H1 (cell line): ENCODE data around the gene MRPL40. TPM values are rescaled to one million over a fixed set of nuclear protein-coding genes. Genes with fewer than 3 reads are reported as not detected.

Experiments
- CTCF ChIA-PET: fragments of 300-600 bp; sonication (Branson Sonifier 250); formaldehyde crosslinking; loops from one replicate; lab custom pipeline; 2021; ENCODE audit not compliant: partially characterized antibody; lab: Charles Lee
- POLR2A ChIA-PET: fragments of 300-600 bp; sonication (Branson Sonifier 250); formaldehyde crosslinking; loops from one replicate; lab custom pipeline; 2021; ENCODE audit warnings: inconsistent platforms; ENCODE audit not compliant: partially characterized antibody; lab: Charles Lee
- DNase-seq, 2 experiments: peaks; one replicate each; pipeline versions ENCODE4 v3.0.0 to v3.0.0-alpha.2; 2010 to 2022; ENCODE audit warnings: low spot score in 2 of 2, low read depth in 1 of 2, mixed read lengths in 1 of 2
- FAIRE-seq: peaks from 2 replicates; lab custom pipeline; 2011; peaks lifted over from hg19 to GRCh38; lab: Jason Lieb, UNC
- H2AFZ ChIP-seq: 2 replicates; pipeline ENCODE4 v1.8.1; 2012; ENCODE audit warnings: low read length, inconsistent platforms
- H2AK5ac ChIP-seq: 2 replicates; pipeline ENCODE4 v1.6.1; 2013; ENCODE audit warnings: low read depth, low read length
- H2BK120ac ChIP-seq: replicated peaks from 2 replicates; pipeline ENCODE3; 2013; ENCODE audit warnings: low read depth, low read length, inconsistent platforms
- H2BK12ac ChIP-seq: 2 replicates; pipeline ENCODE4 v1.6.1; 2013; ENCODE audit warnings: low read depth, low read length
- H2BK15ac ChIP-seq: 2 replicates; pipeline ENCODE4 v1.6.1; 2013; ENCODE audit warnings: low read length
- H2BK20ac ChIP-seq: 2 replicates; pipeline ENCODE4 v1.6.1; 2013; ENCODE audit warnings: low read length
- H2BK5ac ChIP-seq: 2 replicates; pipeline ENCODE4 v1.6.1; 2013; ENCODE audit warnings: low read depth, low read length
- H3K14ac ChIP-seq: 2 replicates; pipeline ENCODE4 v1.6.1; 2013; ENCODE audit warnings: inconsistent platforms; ENCODE audit not compliant: insufficient read length
- H3K18ac ChIP-seq: 2 replicates; pipeline ENCODE4 v1.6.1; 2013; ENCODE audit warnings: low read length; ENCODE audit errors: extremely low read depth
- H3K23ac ChIP-seq: 2 replicates; pipeline ENCODE4 v1.6.1; 2013; ENCODE audit warnings: inconsistent platforms; ENCODE audit not compliant: insufficient read length
- H3K23me2 ChIP-seq: 2 replicates; pipeline ENCODE4 v1.6.1; 2013; ENCODE audit warnings: low read depth, low read length
- H3K27ac ChIP-seq: 2 replicates; pipeline ENCODE4 v1.6.1; 2011; ENCODE audit warnings: low read depth, low read length, inconsistent platforms
- H3K27me3 ChIP-seq, 4 experiments: replicated peaks in 1 of 4; 1 replicate in 1 of 4; 2 replicates in 3 of 4; pipeline versions ENCODE4 v1.6.1 to v1.8.1; 2011 to 2013; ENCODE audit warnings: low read length in 3 of 4, mild to moderate bottlenecking in 3 of 4, inconsistent platforms in 2 of 4, mixed read lengths in 2 of 4, moderate library complexity in 1 of 4; ENCODE audit not compliant: control insufficient read depth in 3 of 4, insufficient read depth in 3 of 4; ENCODE audit errors: extremely low read depth in 1 of 4
- H3K36me3 ChIP-seq, 4 experiments: 2 replicates each; pipeline versions ENCODE4 v1.6.1 to v1.8.1; 2011 to 2013; ENCODE audit warnings: mild to moderate bottlenecking in 4 of 4, low read length in 3 of 4, moderate library complexity in 2 of 4, control low read depth in 1 of 4, inconsistent platforms in 1 of 4; ENCODE audit not compliant: insufficient read depth in 4 of 4, control insufficient read depth in 2 of 4
- H3K4ac ChIP-seq: replicated peaks from 2 replicates; pipeline ENCODE3; 2013; ENCODE audit warnings: low read length, low read depth, mixed read lengths, inconsistent platforms; ENCODE audit not compliant: insufficient read length
- H3K4me1 ChIP-seq, 4 experiments: replicated peaks in 1 of 4; 1 replicate in 1 of 4; 2 replicates in 3 of 4; pipeline versions ENCODE4 v1.6.1 to v1.8.1; 2011 to 2013; ENCODE audit warnings: low read length in 3 of 4, inconsistent platforms in 2 of 4, mixed read lengths in 1 of 4; ENCODE audit not compliant: insufficient read depth in 4 of 4, control insufficient read depth in 3 of 4
- H3K4me2 ChIP-seq, 2 experiments: 2 replicates each; pipeline versions ENCODE4 v1.6.1 to v1.8.1; 2011 to 2013; ENCODE audit warnings: low read depth in 2 of 2, low read length in 2 of 2, control low read depth in 1 of 2, inconsistent platforms in 1 of 2, mild to moderate bottlenecking in 1 of 2; ENCODE audit not compliant: insufficient read depth in 1 of 2
- H3K4me3 ChIP-seq, 4 experiments: fragments of 200-600, 300-600 bp in 1 of 4; sonication (generic), shearing (Covaris generic), sonication (Bioruptor Twin) in 1 of 4; 2 replicates each; pipeline versions ENCODE4 v1.5.1 to v1.8.1; 2011 to 2016; ENCODE audit warnings: low read length in 4 of 4, low read depth in 3 of 4, control low read depth in 2 of 4, inconsistent platforms in 2 of 4, mild to moderate bottlenecking in 2 of 4, mixed read lengths in 1 of 4, moderate library complexity in 1 of 4; ENCODE audit not compliant: insufficient read depth in 2 of 4; ENCODE audit errors: extremely low read depth in 1 of 4
- H3K56ac ChIP-seq: replicated peaks from 2 replicates; pipeline ENCODE3; 2013; ENCODE audit warnings: low read depth, mild to moderate bottlenecking, mixed read lengths, low read length, inconsistent platforms; ENCODE audit not compliant: insufficient read length
- H3K79me1 ChIP-seq: 2 replicates; pipeline ENCODE4 v1.6.1; 2013; ENCODE audit warnings: low read depth, low read length, control low read depth
- H3K79me2 ChIP-seq, 2 experiments: 2 replicates each; pipeline versions ENCODE4 v1.6.1 to v1.8.1; 2012 to 2013; ENCODE audit warnings: low read length in 2 of 2, mild to moderate bottlenecking in 2 of 2, inconsistent platforms in 1 of 2; ENCODE audit not compliant: insufficient read depth in 2 of 2, control insufficient read depth in 1 of 2
- H3K9ac ChIP-seq, 4 experiments: replicated peaks in 1 of 4; 1 replicate in 1 of 4; 2 replicates in 3 of 4; pipeline versions ENCODE4 v1.6.1 to v1.8.1; 2011 to 2013; ENCODE audit warnings: low read depth in 3 of 4, low read length in 3 of 4, control low read depth in 2 of 4, mild to moderate bottlenecking in 2 of 4, moderate library complexity in 2 of 4, inconsistent platforms in 1 of 4; ENCODE audit errors: extremely low read depth in 1 of 4
- H3K9me3 ChIP-seq, 2 experiments: 2 replicates each; pipeline versions ENCODE4 v1.6.1 to v1.8.1; 2012 to 2013; ENCODE audit warnings: mild to moderate bottlenecking in 2 of 2, moderate library complexity in 2 of 2, control low read depth in 1 of 2, inconsistent platforms in 1 of 2, low read depth in 1 of 2, low read length in 1 of 2, mixed read lengths in 1 of 2; ENCODE audit not compliant: insufficient read depth in 2 of 2
- H4K20me1 ChIP-seq, 2 experiments: replicated peaks in 1 of 2; 2 replicates each; pipeline versions ENCODE3 to v1.8.1; 2011 to 2013; ENCODE audit warnings: inconsistent platforms in 2 of 2, low read length in 2 of 2, mild to moderate bottlenecking in 1 of 2; ENCODE audit not compliant: insufficient read depth in 2 of 2, control insufficient read depth in 1 of 2
- H4K5ac ChIP-seq: 2 replicates; pipeline ENCODE4 v1.6.1; 2013; ENCODE audit warnings: low read length, low read depth, mixed read lengths, inconsistent platforms; ENCODE audit not compliant: insufficient read length
- H4K8ac ChIP-seq: 2 replicates; pipeline ENCODE4 v1.8.0; 2013; ENCODE audit warnings: mild to moderate bottlenecking, moderate library complexity, low read length, inconsistent platforms; ENCODE audit not compliant: insufficient read depth; ENCODE audit errors: extremely low read depth
- H4K91ac ChIP-seq: replicated peaks from 2 replicates; pipeline ENCODE3; 2013; ENCODE audit warnings: low read length, mixed read lengths, inconsistent platforms; ENCODE audit not compliant: insufficient read length
- CREB1 ChIP-seq: IDR thresholded peaks from 2 replicates; pipeline ENCODE4 v1.6.1; 2012; ENCODE audit warnings: inconsistent platforms
- CTBP2 ChIP-seq: IDR thresholded peaks from 2 replicates; pipeline ENCODE4 v1.7.0; 2011; ENCODE audit warnings: borderline replicate concordance, mild to moderate bottlenecking, moderate library complexity, mixed read lengths, low read length; ENCODE audit not compliant: insufficient read depth, insufficient read length
- MAFK ChIP-seq: IDR thresholded peaks from 2 replicates; pipeline ENCODE4 v1.6.1; 2012; ENCODE audit warnings: low read depth, mild to moderate bottlenecking, improper control_type of control experiment, low read length
- POLR2AphosphoS5 ChIP-seq: IDR thresholded peaks from 2 replicates; pipeline ENCODE4 v1.6.1; 2011; ENCODE audit warnings: low read depth, low read length
- POU5F1 ChIP-seq: IDR thresholded peaks from 2 replicates; pipeline ENCODE4 v1.6.1; 2011; ENCODE audit warnings: low read depth, mild to moderate bottlenecking, low read length, moderate library complexity
- TCF12 ChIP-seq: IDR thresholded peaks from 2 replicates; pipeline ENCODE4 v1.6.1; 2011; ENCODE audit warnings: low read depth, mild to moderate bottlenecking, low read length
- TEAD4 ChIP-seq: IDR thresholded peaks from 2 replicates; pipeline ENCODE4 v1.6.1; 2012; ENCODE audit warnings: low read depth, low read length, inconsistent platforms, mixed read lengths
- WGBS, 2 experiments: shearing (Covaris generic) in 1 of 2; methylation state at CpG; one replicate each; pipeline versions ENCODE4 v1.1.6 to v1.1.7; 2013 to 2015; ENCODE audit warnings: low lambda C conversion rate in 2 of 2, mixed read lengths in 2 of 2, inconsistent platforms in 1 of 2, low coverage in 1 of 2, missing lambda C conversion rate in 1 of 2; ENCODE audit not compliant: insufficient replicate concordance in 2 of 2, insufficient coverage in 1 of 2, insufficient read length in 1 of 2; ENCODE audit errors: extremely low coverage in 1 of 2, missing lambda C conversion rate in 1 of 2; 5-methylcytosine and 5-hydroxymethylcytosine counted together
- polyA plus RNA-seq, 7 experiments: library from polyadenylated mRNA; depleted of rRNA in 3 of 7; stranded (reverse) in 5 of 7; unstranded in 2 of 7; fragments of >200 nt in 5 of 7; fragments of 200-250 nt in 2 of 7; gene quantifications; 1 replicate in 5 of 7; 2 replicates in 1 of 7; 4 replicates in 1 of 7; pipeline versions ENCODE4 v1.2.1 to v1.2.3, GENCODE V29; 2011 to 2013; ENCODE audit warnings: missing spikeins in 2 of 7, mixed read lengths in 2 of 7
- total RNA-seq: library from RNA; stranded (reverse); fragmentation: NEBNext Ultra II Directional; extraction: Animal tissue kit (Norgen Biotek cat#: 25700); gene quantifications from 2 replicates; pipeline ENCODE4 v1.2.1, GENCODE V29; 2021
- TF ChIP-seq, protein P1 (sequence below), 3 experiments: IDR thresholded peaks; 1 replicate in 2 of 3; 2 replicates in 1 of 3; pipeline versions ENCODE4 v1.5.1 to v1.6.1; 2011; ENCODE audit warnings: low read length in 3 of 3, mild to moderate bottlenecking in 3 of 3, inconsistent platforms in 2 of 3, low read depth in 1 of 3, moderate library complexity in 1 of 3; ENCODE audit not compliant: insufficient read depth in 1 of 3; ENCODE audit errors: control extremely low read depth in 1 of 3
- TF ChIP-seq, protein P2 (sequence below): IDR thresholded peaks from 2 replicates; pipeline ENCODE4 v1.6.1; 2011; ENCODE audit warnings: low read depth, mild to moderate bottlenecking, low read length; ENCODE audit not compliant: insufficient read depth

MRPL40 gene
- total and polyA plus RNA-seq, 2 of the 8 experiments (the other 6 are each of a cell fraction or from before 2014, with no cell fraction given), result 12.4 to 14.5 TPM

DNA sequence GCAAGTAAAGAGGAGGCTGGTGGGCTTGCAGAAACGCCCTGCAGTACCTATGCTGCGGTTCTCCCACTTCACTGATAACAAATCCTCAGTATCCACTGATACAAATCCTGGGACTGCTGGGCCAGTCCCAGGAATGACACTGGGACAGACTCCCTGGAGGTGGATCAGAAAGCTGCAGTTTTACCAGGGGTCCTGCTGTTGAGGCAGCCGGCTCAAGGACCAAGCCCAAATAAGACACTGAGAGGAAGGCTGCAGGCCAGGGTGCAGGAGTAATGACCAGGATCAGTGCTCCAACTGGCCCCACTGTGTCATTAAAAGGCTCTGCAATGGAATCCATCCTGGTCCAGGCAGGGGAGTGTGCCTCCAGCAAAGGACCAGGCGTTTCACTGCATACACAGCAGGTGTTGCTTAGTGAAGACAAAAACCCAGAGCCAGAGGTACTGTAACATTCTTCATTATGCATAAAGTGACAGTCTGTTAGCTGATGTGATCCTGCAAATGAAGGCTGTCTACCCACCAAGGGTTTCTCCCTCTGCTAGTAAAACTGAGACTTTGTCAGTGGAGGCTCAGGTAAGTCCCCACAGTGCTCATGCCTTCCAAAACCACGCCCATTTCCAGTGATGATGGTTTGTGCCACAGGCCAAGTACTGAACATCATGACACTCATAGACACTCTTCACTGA lies 16.5 kb downstream of the MRPL40 start:
- Histone ChIP-seq H3K79me2 (peaks cover 3 to 29% of the 10 kb centered on the region in 2 experiments; a peak in 3 of 4 replicates), H3K23ac (no peak overlapping the region), H2BK15ac (no peak overlapping the region), H3K27me3 (no peaks in the 10 kb centered on the region; a peak in 2 of 7 replicates), H2AK5ac (no peak overlapping the region), H3K18ac (no peak overlapping the region), H3K79me1 (peaks cover 4% of the 10 kb centered on the region; the same call in 1 of the 2 replicates), H3K23me2 (peaks cover 7% of the 10 kb centered on the region; the same call in 1 of the 2 replicates), H3K9ac (no peak overlapping the region; a peak in 1 of 7 replicates), H2BK5ac (no peak overlapping the region; the same call in 1 of the 2 replicates), H2BK120ac (no peak overlapping the region), H3K9me3 (no peaks in the 10 kb centered on the region), H4K8ac (no peak overlapping the region), H4K91ac (no peak overlapping the region), H3K27ac (no peak overlapping the region), H3K36me3 (peaks cover 4 to 28% (median 19%) of the 10 kb centered on the region in 4 experiments), H2BK20ac (no peak overlapping the region), H3K4me3 (peak overlapping the region; percentile 76 to 96 (median 92); a peak in 6 of 8 replicates), H3K4ac (no peak overlapping the region), H3K4me1 (peaks cover 0 to 8% (median 3%) of the 10 kb centered on the region in 4 experiments; a peak in 2 of 7 replicates), H4K5ac (no peak overlapping the region), H3K4me2 (peak overlapping the region; percentile 85 to 99), H2BK12ac (no peak overlapping the region), H2AFZ (no peak overlapping the region), H3K56ac (no peak overlapping the region), H4K20me1 (peaks cover 18 to 28% of the 10 kb centered on the region in 2 experiments), H3K14ac (no peak overlapping the region)
- FAIRE-seq, result no peak
- WGBS, 2 experiments, result 81% methylated on average over 5 of the region's 5 CpGs; no CpG with 5 or more reads in 1 of the 2 experiments
- no peak for DNase-seq
- ChIA-PET POLR2A (interaction anchor here (1.2 to 6.7 kb wide), 5 partner anchors 9 to 35 kb away, joined by 3 to 127 read pairs (median 5); partner anchors contain the start of genes HIRA and MRPL40), CTCF (interaction anchor here (1.8 kb wide), 1 partner anchor 181 kb away, joined by 4 read pairs; no protein-coding TSS in a partner anchor)
- TF ChIP-seq, protein P1, sequence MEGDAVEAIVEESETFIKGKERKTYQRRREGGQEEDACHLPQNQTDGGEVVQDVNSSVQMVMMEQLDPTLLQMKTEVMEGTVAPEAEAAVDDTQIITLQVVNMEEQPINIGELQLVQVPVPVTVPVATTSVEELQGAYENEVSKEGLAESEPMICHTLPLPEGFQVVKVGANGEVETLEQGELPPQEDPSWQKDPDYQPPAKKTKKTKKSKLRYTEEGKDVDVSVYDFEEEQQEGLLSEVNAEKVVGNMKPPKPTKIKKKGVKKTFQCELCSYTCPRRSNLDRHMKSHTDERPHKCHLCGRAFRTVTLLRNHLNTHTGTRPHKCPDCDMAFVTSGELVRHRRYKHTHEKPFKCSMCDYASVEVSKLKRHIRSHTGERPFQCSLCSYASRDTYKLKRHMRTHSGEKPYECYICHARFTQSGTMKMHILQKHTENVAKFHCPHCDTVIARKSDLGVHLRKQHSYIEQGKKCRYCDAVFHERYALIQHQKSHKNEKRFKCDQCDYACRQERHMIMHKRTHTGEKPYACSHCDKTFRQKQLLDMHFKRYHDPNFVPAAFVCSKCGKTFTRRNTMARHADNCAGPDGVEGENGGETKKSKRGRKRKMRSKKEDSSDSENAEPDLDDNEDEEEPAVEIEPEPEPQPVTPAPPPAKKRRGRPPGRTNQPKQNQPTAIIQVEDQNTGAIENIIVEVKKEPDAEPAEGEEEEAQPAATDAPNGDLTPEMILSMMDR (IDR thresholded peaks at IDR 0.05; ENCODE audit: control extremely low read depth in 1 of 3, insufficient read depth in 1 of 3, low read depth in 1 of 3, low read length in 3 of 3), result no peak
- TF ChIP-seq, protein P2, sequence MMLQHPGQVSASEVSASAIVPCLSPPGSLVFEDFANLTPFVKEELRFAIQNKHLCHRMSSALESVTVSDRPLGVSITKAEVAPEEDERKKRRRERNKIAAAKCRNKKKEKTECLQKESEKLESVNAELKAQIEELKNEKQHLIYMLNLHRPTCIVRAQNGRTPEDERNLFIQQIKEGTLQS, result no peak
- TF ChIP-seq POU5F1 (no peak), CREB1 (no peak), TCF12 (no peak), MAFK (no peak), CTBP2 (no peak), POLR2AphosphoS5 (no peak), TEAD4 (no peak)
